ENCODE data around the gene AZI2.

AZI2 gene
- long read RNA-seq, full-length matches to known transcripts = 216 of 232 reads
- long read RNA-seq, partial matches to known transcripts = 7 of 232 reads
- long read RNA-seq, other reads (novel, unspliced or antisense) = 9 of 232 reads

GRCh38 chr3:28348629-28349468, at the start of gene AZI2, which contains the start of gene ZCWPW2:
TSS of gene AZI2 (minus strand) at chr3:28348824. CDS start at chr3:28340617, 8,207 bp downstream.
TSS of gene ZCWPW2 (plus strand) at chr3:28348721. CDS start at chr3:28413069, 64,348 bp downstream.
- TF ChIP-seq GABPA (IDR thresholded peaks at IDR 0.05; ENCODE audit: low read depth) (peak; percentile 65; the same call in 1 of the 2 replicates), CTCF (IDR thresholded peaks at IDR 0.05; ENCODE audit: insufficient read depth, low read length) (no peak), SPI1 (IDR thresholded peaks at IDR 0.05; ENCODE audit: borderline replicate concordance, low read depth) (peak; percentile 85), POLR2AphosphoS5 (IDR thresholded peaks at IDR 0.05; ENCODE audit: low read depth) (peak; percentile 85), REST (IDR thresholded peaks at IDR 0.05; ENCODE audit: insufficient replicate concordance, low read depth) (peak; percentile 73)
- H3K27me3 ChIP-seq (ENCODE audit: insufficient read depth, poor library complexity, severe bottlenecking) = no peaks in the 10 kb centered on the region
- peak within 1 kb of the TSS; percentile 98 for H3K27ac ChIP-seq (replicated peaks)
- H3K4me3 ChIP-seq (replicated peaks; ENCODE audit: insufficient read depth, low read length) = peak within 1 kb of the TSS; percentile 78
- DNase-seq (ENCODE audit: low read depth in 1 of 2, low spot score in 1 of 2) = peak; percentile 81 to 93

GRCh38 chr3:28388978-28389377, 40.4 kb upstream of the AZI2 start:
- Histone ChIP-seq H3K4me3 (replicated peaks; ENCODE audit: insufficient read depth, low read length) (no peak overlapping the region), H3K27ac (replicated peaks) (no peak overlapping the region), H3K27me3 (ENCODE audit: insufficient read depth, poor library complexity, severe bottlenecking) (no peaks in the 10 kb centered on the region)
- no peak for DNase-seq (ENCODE audit: low read depth in 1 of 2, low spot score in 1 of 2)
- no peak for TF ChIP-seq REST (IDR thresholded peaks at IDR 0.05; ENCODE audit: insufficient replicate concordance, low read depth)
- TF ChIP-seq CTCF (IDR thresholded peaks at IDR 0.05; ENCODE audit: insufficient read depth, low read length) = no peak
- TF ChIP-seq GABPA (IDR thresholded peaks at IDR 0.05; ENCODE audit: low read depth) = no peak
- no peak for TF ChIP-seq POLR2AphosphoS5 (IDR thresholded peaks at IDR 0.05; ENCODE audit: low read depth)

GRCh38 chr3:28386049-28386448, 37.4 kb upstream of the AZI2 start:
- no peaks in the 10 kb centered on the region for H3K27me3 ChIP-seq (ENCODE audit: insufficient read depth, poor library complexity, severe bottlenecking)
- no peak overlapping the region for H3K27ac ChIP-seq (replicated peaks)
- no peak for TF ChIP-seq REST (IDR thresholded peaks at IDR 0.05; ENCODE audit: insufficient replicate concordance, low read depth)
- peak; percentile 94 for TF ChIP-seq SPI1 (IDR thresholded peaks at IDR 0.05; ENCODE audit: borderline replicate concordance, low read depth)
- H3K4me3 ChIP-seq (replicated peaks; ENCODE audit: insufficient read depth, low read length) = no peak overlapping the region
- DNase-seq (ENCODE audit: low read depth in 1 of 2, low spot score in 1 of 2) = no peak
